ENCODE measurements around the gene BRCA2. TPM values are rescaled to one million over a fixed set of nuclear protein-coding genes. Genes with fewer than 3 reads are reported as not detected.
A peak's percentile ranks its signal among the peaks of the same experiment; 100 is the strongest.

BRCA2 gene
- total and polyA plus RNA-seq, 7 donors, result 0.23 to 2.4 (median 0.63) TPM; not detected in 1

DNA sequence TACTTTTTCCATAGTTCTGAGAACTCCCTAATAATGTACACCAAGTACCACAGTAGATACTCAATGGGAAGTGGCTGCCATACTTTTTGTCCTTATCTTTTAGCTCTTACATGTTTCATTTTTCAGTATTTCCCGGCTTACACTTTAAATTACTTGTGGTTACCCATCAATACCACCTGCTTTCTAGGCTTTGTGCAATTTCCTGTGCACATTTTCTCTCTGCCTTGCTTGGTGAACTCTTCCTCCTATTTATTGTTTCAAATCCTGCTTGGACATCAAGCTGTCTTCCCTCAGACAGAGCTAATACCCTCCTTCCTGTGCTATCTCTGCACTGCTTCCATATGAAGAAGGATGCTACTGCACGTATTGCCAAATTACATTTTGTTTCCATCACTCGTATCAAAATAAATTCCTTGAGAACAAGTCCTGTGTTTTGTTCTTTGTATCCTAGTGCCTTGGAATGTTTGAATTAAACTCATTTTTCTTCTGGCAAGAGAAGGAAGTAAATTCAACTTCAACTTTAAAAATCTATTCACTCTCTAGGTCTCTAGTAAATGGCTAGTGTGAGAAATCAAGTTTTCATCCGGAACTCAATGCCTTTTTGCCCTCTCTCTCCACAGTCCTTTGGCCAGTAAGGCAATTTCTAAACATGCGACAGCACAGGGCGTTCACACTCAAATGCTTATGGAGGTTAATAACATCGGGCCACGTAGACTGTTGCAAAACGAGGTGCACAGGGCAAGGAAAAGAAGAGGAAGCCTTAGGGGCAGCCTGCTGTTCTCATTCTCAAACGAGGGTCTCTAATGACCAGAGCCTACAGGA is 5.8 kb upstream of the BRCA2 start:
- TF ChIP-seq POLR2A (IDR thresholded peaks at IDR 0.05) (no peak), EP300 (IDR thresholded peaks at IDR 0.05) (no peak), POLR2AphosphoS5 (IDR thresholded peaks at IDR 0.05) (no peak)
- TF ChIP-seq, protein P1, sequence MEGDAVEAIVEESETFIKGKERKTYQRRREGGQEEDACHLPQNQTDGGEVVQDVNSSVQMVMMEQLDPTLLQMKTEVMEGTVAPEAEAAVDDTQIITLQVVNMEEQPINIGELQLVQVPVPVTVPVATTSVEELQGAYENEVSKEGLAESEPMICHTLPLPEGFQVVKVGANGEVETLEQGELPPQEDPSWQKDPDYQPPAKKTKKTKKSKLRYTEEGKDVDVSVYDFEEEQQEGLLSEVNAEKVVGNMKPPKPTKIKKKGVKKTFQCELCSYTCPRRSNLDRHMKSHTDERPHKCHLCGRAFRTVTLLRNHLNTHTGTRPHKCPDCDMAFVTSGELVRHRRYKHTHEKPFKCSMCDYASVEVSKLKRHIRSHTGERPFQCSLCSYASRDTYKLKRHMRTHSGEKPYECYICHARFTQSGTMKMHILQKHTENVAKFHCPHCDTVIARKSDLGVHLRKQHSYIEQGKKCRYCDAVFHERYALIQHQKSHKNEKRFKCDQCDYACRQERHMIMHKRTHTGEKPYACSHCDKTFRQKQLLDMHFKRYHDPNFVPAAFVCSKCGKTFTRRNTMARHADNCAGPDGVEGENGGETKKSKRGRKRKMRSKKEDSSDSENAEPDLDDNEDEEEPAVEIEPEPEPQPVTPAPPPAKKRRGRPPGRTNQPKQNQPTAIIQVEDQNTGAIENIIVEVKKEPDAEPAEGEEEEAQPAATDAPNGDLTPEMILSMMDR (IDR thresholded peaks at IDR 0.05), result no peak
- H3K36me3 ChIP-seq, result no peaks in the 10 kb centered on the region
- no peaks in the 10 kb centered on the region for H3K27me3 ChIP-seq
- intact Hi-C loops (cut with DNase I), result loop anchor here (1.0 to 2.0 kb wide), 3 partner anchors 63 to 399 kb away; no protein-coding TSS in a partner anchor
- WGBS, 2 donors, result 35 to 41% methylated on average over 10 of the region's 10 CpGs
- DNase-seq, result no peak
- peak overlapping the region; percentile 54 to 64 (median 62) for H3K27ac ChIP-seq
- H3K9me3 ChIP-seq, result no peaks in the 10 kb centered on the region
- H3K4me3 ChIP-seq, result peak overlapping the region; percentile 2 to 33 (median 24)
- peaks cover 0 to 10% (median 9%) of the 10 kb centered on the region in 4 donors for H3K4me1 ChIP-seq

DNA sequence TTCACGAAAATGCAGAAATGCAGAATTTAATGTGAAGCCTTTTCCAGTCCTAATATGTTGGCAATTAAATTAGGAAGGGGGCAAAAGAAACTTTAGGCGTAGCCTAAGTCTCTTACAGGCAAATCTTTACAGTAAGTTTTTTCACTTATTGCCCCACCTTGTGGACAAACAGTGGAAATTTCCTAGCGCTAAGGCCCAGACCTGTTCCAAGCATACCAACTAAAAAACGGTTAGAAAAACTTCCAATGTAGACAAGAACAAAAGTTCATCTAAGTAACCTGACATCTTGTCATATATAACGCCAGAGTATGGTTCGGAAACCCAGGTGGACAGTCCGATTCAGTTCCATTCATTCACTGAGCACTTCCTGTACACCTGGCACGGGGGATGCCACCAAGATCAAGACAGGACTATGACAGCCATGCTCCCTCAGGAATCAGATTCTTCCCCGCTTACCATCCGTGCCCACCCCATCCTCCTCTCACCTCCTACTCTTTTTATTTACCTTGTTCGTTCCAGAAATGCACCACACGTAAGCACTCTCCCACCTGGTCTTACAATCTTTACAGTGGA is 5.1 kb upstream of the BRCA2 start:
- TF ChIP-seq, protein P1 (IDR thresholded peaks at IDR 0.05), result peak; percentile 54 to 71 (median 70)
- TF ChIP-seq EP300 (IDR thresholded peaks at IDR 0.05), result no peak
- peak overlapping the region; percentile 54 to 64 (median 62) for H3K27ac ChIP-seq
- peaks cover 0 to 15% (median 15%) of the 10 kb centered on the region in 4 donors for H3K4me1 ChIP-seq
- WGBS, 2 donors, result 46 to 50% methylated on average over 12 of the region's 12 CpGs
- no peaks in the 10 kb centered on the region for H3K27me3 ChIP-seq
- H3K4me3 ChIP-seq, result peak overlapping the region; percentile 2 to 33 (median 24)
- no peaks in the 10 kb centered on the region for H3K36me3 ChIP-seq
- DNase-seq, result no peak
- H3K9me3 ChIP-seq, result no peaks in the 10 kb centered on the region
- intact Hi-C loops (cut with DNase I), result loop anchor here (1.0 to 2.0 kb wide), 3 partner anchors 63 to 399 kb away; no protein-coding TSS in a partner anchor

DNA sequence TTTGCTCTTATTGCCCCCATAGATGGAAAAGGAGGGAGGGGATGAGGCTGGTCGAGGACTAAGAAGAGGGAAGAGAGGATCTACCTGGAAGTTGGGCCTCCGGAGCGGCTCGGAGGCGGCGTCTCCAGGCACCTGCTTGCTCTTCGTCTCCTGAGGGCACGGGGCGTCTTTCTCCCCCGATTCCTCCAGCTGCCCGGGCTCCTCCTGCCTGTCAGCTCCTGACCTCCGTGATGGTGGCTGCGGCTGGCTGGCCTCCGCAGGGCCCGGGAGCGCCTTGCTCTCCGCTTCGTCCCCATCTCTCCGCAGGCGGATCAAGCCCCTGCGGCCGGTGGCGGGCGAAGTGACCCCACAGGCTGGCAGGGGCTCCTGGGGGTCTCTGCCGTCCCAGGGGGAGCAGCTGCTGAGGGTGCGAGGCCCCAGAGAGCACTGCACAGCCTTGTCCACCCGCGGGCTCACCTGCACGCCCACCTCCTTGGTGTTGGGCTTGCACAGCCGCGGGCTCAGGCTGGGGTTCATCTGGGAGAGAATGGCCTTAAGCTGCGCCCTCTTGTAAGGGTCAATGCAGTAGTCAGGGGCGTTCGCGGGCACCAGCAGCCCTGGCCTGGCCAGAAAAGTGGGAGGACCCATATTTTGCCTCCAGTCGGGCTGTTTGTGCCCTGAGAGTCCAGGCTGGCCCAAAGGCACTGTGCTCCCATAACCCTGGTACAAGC is 4.0 kb upstream of the BRCA2 start:
- Histone ChIP-seq H3K4me3 (no peak overlapping the region), H3K36me3 (no peaks in the 10 kb centered on the region), H3K9me3 (no peaks in the 10 kb centered on the region), H3K27ac (no peak overlapping the region), H3K4me1 (peaks cover 0 to 21% (median 15%) of the 10 kb centered on the region in 4 donors), H3K27me3 (no peaks in the 10 kb centered on the region)
- TF ChIP-seq POLR2A (IDR thresholded peaks at IDR 0.05) (no peak), POLR2AphosphoS5 (IDR thresholded peaks at IDR 0.05) (no peak)
- DNase-seq, result peak; percentile 60
- WGBS, 2 donors, result 92 to 93% methylated on average over 36 of the region's 36 CpGs
- intact Hi-C loops (cut with DNase I), result loop anchor here (2.0 kb wide), 2 partner anchors 65 to 401 kb away; no protein-coding TSS in a partner anchor

DNA sequence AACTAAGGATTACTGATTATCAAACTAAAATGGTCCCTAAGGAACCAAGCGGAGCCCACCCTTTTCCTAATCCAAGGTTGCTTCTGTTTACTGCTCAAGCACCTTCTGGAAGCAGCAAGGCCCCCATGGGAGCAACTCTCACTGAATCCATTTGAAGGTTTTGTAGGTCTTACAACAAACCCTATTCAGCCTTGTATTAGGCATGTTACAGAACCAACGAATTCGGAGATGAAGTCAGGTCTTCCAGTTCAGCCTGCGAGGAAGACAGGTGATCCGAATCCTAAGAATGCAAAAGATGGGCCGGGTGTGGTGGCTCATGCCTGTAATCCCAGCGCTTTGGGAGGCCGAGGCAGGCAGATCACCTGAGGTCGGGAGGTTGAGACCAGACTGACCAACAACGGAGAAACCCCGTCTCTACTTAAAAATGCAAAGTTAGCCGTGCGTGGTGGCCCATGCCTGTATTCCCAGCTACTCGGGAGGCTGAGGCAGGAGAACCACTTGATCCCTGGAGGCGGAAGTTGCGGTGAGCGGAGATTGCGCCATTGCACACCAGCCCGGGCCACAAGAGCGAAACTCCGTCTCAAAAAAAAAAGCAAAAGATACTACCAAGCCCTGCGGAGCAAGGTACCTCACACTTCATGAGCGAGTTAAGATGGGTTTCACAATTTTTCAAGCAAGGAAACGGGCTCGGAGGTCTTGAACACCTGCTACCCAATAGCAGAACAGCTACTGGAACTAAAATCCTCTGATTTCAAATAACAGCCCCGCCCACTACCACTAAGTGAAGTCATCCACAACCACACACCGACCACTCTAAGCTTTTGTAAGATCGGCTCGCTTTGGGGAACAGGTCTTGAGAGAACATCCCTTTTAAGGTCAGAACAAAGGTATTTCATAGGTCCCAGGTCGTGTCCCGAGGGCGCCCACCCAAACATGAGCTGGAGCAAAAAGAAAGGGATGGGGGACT is 754 bp upstream of the BRCA2 start:
- H3K9me3 ChIP-seq, result no peaks in the 10 kb centered on the region
- TF ChIP-seq POLR2A (IDR thresholded peaks at IDR 0.05) (no peak), EP300 (IDR thresholded peaks at IDR 0.05) (no peak), POLR2AphosphoS5 (IDR thresholded peaks at IDR 0.05) (no peak)
- TF ChIP-seq, protein P1 (IDR thresholded peaks at IDR 0.05), result no peak
- intact Hi-C loops (cut with DNase I), result loop anchor here (5.0 kb wide), 2 partner anchors 113 to 162 kb away; partner anchors contain the start of gene N4BP2L1
- H3K36me3 ChIP-seq, result no peaks in the 10 kb centered on the region
- 73 to 80% methylated on average over 32 of the region's 32 CpGs for WGBS, 2 donors
- DNase-seq, result peak; percentile 78
- H3K27ac ChIP-seq, result peak overlapping the region; percentile 90 to 93 (median 92)
- peaks cover 0 to 15% (median 10%) of the 10 kb centered on the region in 4 donors for H3K4me1 ChIP-seq
- no peaks in the 10 kb centered on the region for H3K27me3 ChIP-seq
- H3K4me3 ChIP-seq, result peak overlapping the region; percentile 53 to 90 (median 76)
